22Rv1 (cell line): ENCODE measurements around the gene ZNF689.

Source experiments
- CTCF ChIP-seq: fragments of 450-650 bp; IDR thresholded peaks from 2 replicates; pipeline ENCODE4 v1.5.1; 2017; ENCODE audit warnings: mild to moderate bottlenecking
- ZFX ChIP-seq: fragments of 450-650 bp; IDR thresholded peaks from 2 replicates; pipeline ENCODE4 v1.6.1; 2017; ENCODE audit warnings: antibody characterized with exemption, borderline replicate concordance

GRCh38 chr16:30636599-30636998 is 26.4 kb upstream of the ZNF689 start:
- TF ChIP-seq CTCF (no peak), ZFX (no peak)
